ENCODE data around the gene KATNIP.

KATNIP gene

DNA sequence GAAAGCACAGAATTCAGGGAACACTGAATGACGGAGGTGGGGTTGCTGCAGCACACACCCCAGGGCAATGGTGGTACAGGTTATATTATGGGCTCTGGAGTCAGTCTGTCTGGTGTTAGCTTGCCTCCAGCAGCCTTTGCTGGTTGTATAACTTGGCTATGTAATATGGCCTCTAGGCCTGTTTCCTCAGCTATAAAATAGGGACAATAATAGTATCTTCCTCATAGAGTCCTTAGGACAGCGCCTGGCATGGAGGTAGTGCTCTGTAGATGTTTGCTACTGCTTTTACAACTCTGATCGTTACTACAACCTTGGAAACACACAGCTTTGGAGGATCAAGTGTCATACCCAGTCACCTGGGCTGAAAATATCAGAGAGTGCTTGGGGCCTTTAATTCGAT lies 31.7 kb upstream of the KATNIP start:
- no peak for DNase-seq (ENCODE audit: extremely low spot score)
- CTCF ChIA-PET: no interaction called here
- TF ChIP-seq TARDBP (IDR thresholded peaks at IDR 0.05) (no peak), L3MBTL2 (conservative IDR thresholded peaks at IDR 0.05) (no peak), CTBP1 (IDR thresholded peaks at IDR 0.05; ENCODE audit: borderline replicate concordance) (no peak), ARNT (IDR thresholded peaks at IDR 0.05) (no peak), FOXM1 (IDR thresholded peaks at IDR 0.05; ENCODE audit: borderline replicate concordance) (no peak), HDGF (IDR thresholded peaks at IDR 0.05; ENCODE audit: borderline replicate concordance) (no peak), NFRKB (IDR thresholded peaks at IDR 0.05) (no peak), ELF4 (IDR thresholded peaks at IDR 0.05) (no peak), BHLHE40 (IDR thresholded peaks at IDR 0.05; ENCODE audit: borderline replicate concordance) (no peak)
- POLR2A ChIA-PET: no interaction called here

- DNase-seq (ENCODE audit: extremely low spot score): no peak
- CTCF ChIA-PET: no interaction called here
- TF ChIP-seq BHLHE40 (IDR thresholded peaks at IDR 0.05; ENCODE audit: borderline replicate concordance) (no peak), NFRKB (IDR thresholded peaks at IDR 0.05) (no peak), FOXK2 (IDR thresholded peaks at IDR 0.05) (no peak), ZNF384 (IDR thresholded peaks at IDR 0.05) (no peak), HDGF (IDR thresholded peaks at IDR 0.05; ENCODE audit: borderline replicate concordance) (no peak), L3MBTL2 (conservative IDR thresholded peaks at IDR 0.05) (no peak), ELF4 (IDR thresholded peaks at IDR 0.05) (no peak), SP1 (IDR thresholded peaks at IDR 0.05) (no peak)
- TF ChIP-seq, protein P1, sequence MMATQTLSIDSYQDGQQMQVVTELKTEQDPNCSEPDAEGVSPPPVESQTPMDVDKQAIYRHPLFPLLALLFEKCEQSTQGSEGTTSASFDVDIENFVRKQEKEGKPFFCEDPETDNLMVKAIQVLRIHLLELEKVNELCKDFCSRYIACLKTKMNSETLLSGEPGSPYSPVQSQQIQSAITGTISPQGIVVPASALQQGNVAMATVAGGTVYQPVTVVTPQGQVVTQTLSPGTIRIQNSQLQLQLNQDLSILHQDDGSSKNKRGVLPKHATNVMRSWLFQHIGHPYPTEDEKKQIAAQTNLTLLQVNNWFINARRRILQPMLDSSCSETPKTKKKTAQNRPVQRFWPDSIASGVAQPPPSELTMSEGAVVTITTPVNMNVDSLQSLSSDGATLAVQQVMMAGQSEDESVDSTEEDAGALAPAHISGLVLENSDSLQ (IDR thresholded peaks at IDR 0.05): no peak
- POLR2A ChIA-PET: no interaction called here
These were observed 28.8 kb upstream of the KATNIP start for GRCh38 chr16:27520982-27521673.

GRCh38 chr16:27522173-27522707 lies 27.7 kb upstream of the KATNIP start:
- no peak for DNase-seq (ENCODE audit: extremely low spot score)
- TF ChIP-seq, protein P1 (IDR thresholded peaks at IDR 0.05): no peak
- TF ChIP-seq ELF4 (IDR thresholded peaks at IDR 0.05): no peak
- TF ChIP-seq LEF1 (IDR thresholded peaks at IDR 0.05; ENCODE audit: borderline replicate concordance): no peak
- TF ChIP-seq ZNF384 (IDR thresholded peaks at IDR 0.05): no peak
- no peak for TF ChIP-seq TARDBP (IDR thresholded peaks at IDR 0.05)
- TF ChIP-seq HDGF (IDR thresholded peaks at IDR 0.05; ENCODE audit: borderline replicate concordance): no peak
- ChIA-PET POLR2A (interaction anchor here (1.2 kb wide), 1 partner anchor 28 kb away, joined by 5 read pairs; the partner anchor contains the start of genes GTF3C1 and KATNIP), CTCF (no interaction called here)

- TF ChIP-seq CTBP1 (IDR thresholded peaks at IDR 0.05; ENCODE audit: borderline replicate concordance): no peak
- no peak for TF ChIP-seq FOXM1 (IDR thresholded peaks at IDR 0.05; ENCODE audit: borderline replicate concordance)
- TF ChIP-seq BHLHE40 (IDR thresholded peaks at IDR 0.05; ENCODE audit: borderline replicate concordance): no peak
- no peak for TF ChIP-seq ZNF384 (IDR thresholded peaks at IDR 0.05)
- no peak for TF ChIP-seq TARDBP (IDR thresholded peaks at IDR 0.05)
- TF ChIP-seq NFRKB (IDR thresholded peaks at IDR 0.05): no peak
- TF ChIP-seq SUZ12 (IDR thresholded peaks at IDR 0.05): no peak
- TF ChIP-seq L3MBTL2 (conservative IDR thresholded peaks at IDR 0.05): no peak
- TF ChIP-seq, protein P1 (IDR thresholded peaks at IDR 0.05): no peak
- no peak for TF ChIP-seq FOXA1 (IDR thresholded peaks at IDR 0.05)
- DNase-seq (ENCODE audit: extremely low spot score): no peak
- ChIA-PET CTCF (no interaction called here), POLR2A (no interaction called here)
These were observed 23.8 kb upstream of the KATNIP start for GRCh38 chr16:27526180-27526579.

GRCh38 chr16:27528294-27528693 lies 21.6 kb upstream of the KATNIP start:
- TF ChIP-seq SUZ12 (IDR thresholded peaks at IDR 0.05) (no peak), FOXM1 (IDR thresholded peaks at IDR 0.05; ENCODE audit: borderline replicate concordance) (no peak), BHLHE40 (IDR thresholded peaks at IDR 0.05; ENCODE audit: borderline replicate concordance) (no peak), SP1 (IDR thresholded peaks at IDR 0.05) (no peak), CTBP1 (IDR thresholded peaks at IDR 0.05; ENCODE audit: borderline replicate concordance) (no peak), L3MBTL2 (conservative IDR thresholded peaks at IDR 0.05) (no peak), ZNF384 (IDR thresholded peaks at IDR 0.05) (no peak), FOXA1 (IDR thresholded peaks at IDR 0.05) (no peak), ARNT (IDR thresholded peaks at IDR 0.05) (no peak), HDGF (IDR thresholded peaks at IDR 0.05; ENCODE audit: borderline replicate concordance) (no peak), TARDBP (IDR thresholded peaks at IDR 0.05) (no peak), FOXK2 (IDR thresholded peaks at IDR 0.05) (no peak), NFRKB (IDR thresholded peaks at IDR 0.05) (no peak), LEF1 (IDR thresholded peaks at IDR 0.05; ENCODE audit: borderline replicate concordance) (no peak), ELF4 (IDR thresholded peaks at IDR 0.05) (no peak)
- TF ChIP-seq, protein P1 (IDR thresholded peaks at IDR 0.05): no peak
- ChIA-PET POLR2A (no interaction called here), CTCF (no interaction called here)
- no peak for DNase-seq (ENCODE audit: extremely low spot score)

GRCh38 chr16:27529962-27530361 lies 20.0 kb upstream of the KATNIP start:
- ChIA-PET POLR2A (no interaction called here), CTCF (no interaction called here)
- TF ChIP-seq BHLHE40 (IDR thresholded peaks at IDR 0.05; ENCODE audit: borderline replicate concordance) (no peak), CTBP1 (IDR thresholded peaks at IDR 0.05; ENCODE audit: borderline replicate concordance) (no peak), SP1 (IDR thresholded peaks at IDR 0.05) (no peak), HDGF (IDR thresholded peaks at IDR 0.05; ENCODE audit: borderline replicate concordance) (no peak), LEF1 (IDR thresholded peaks at IDR 0.05; ENCODE audit: borderline replicate concordance) (no peak), FOXA1 (IDR thresholded peaks at IDR 0.05) (no peak), TARDBP (IDR thresholded peaks at IDR 0.05) (no peak), L3MBTL2 (conservative IDR thresholded peaks at IDR 0.05) (no peak), ELF4 (IDR thresholded peaks at IDR 0.05) (no peak), FOXK2 (IDR thresholded peaks at IDR 0.05) (no peak), ZNF384 (IDR thresholded peaks at IDR 0.05) (no peak), SUZ12 (IDR thresholded peaks at IDR 0.05) (no peak), FOXM1 (IDR thresholded peaks at IDR 0.05; ENCODE audit: borderline replicate concordance) (no peak), ARNT (IDR thresholded peaks at IDR 0.05) (no peak), NFRKB (IDR thresholded peaks at IDR 0.05) (no peak)
- TF ChIP-seq, protein P1 (IDR thresholded peaks at IDR 0.05): no peak
- DNase-seq (ENCODE audit: extremely low spot score): no peak
